Dedifferentiated amniotic fluid mesenchymal stem cell (primary cell): ENCODE results near the gene CAPN11.

Source experiments
- DNase-seq: peaks from one replicate; pipeline ENCODE4 v3.0.0-alpha.2; 2016; ENCODE audit errors: extremely low spot score

The CAPN11 gene

GRCh38 chr6:44156494-44157151, 2.0 kb upstream of the CAPN11 start:
- no peak for DNase-seq

- DNase-seq: no peak
Measured at GRCh38 chr6:44157152-44157521, 1.5 kb upstream of the CAPN11 start.

GRCh38 chr6:44161997-44162338, 3.3 kb downstream of the CAPN11 start:
- DNase-seq: no peak

- no peak for DNase-seq
Measured at GRCh38 chr6:44162876-44163625, 4.4 kb downstream of the CAPN11 start.

- DNase-seq: no peak
Measured at GRCh38 chr6:44166116-44166515, 7.5 kb downstream of the CAPN11 start.

- no peak for DNase-seq
Measured at GRCh38 chr6:44166591-44167184, 8.1 kb downstream of the CAPN11 start.

- DNase-seq: no peak
Measured at GRCh38 chr6:44167567-44167966, 8.9 kb downstream of the CAPN11 start.

GRCh38 chr6:44169154-44169553, 10.5 kb downstream of the CAPN11 start:
- DNase-seq: no peak

- no peak for DNase-seq
Measured at GRCh38 chr6:44169886-44170570, 11.4 kb downstream of the CAPN11 start.

- DNase-seq: no peak
Measured at GRCh38 chr6:44171899-44172546, 13.4 kb downstream of the CAPN11 start.

GRCh38 chr6:44172731-44173500, 14.3 kb downstream of the CAPN11 start:
- DNase-seq: peak; percentile 78

- DNase-seq: no peak
Measured at GRCh38 chr6:44176130-44176761, 17.6 kb downstream of the CAPN11 start.

GRCh38 chr6:44176762-44177509, 18.3 kb downstream of the CAPN11 start:
- no peak for DNase-seq

GRCh38 chr6:44177691-44178423, 19.2 kb downstream of the CAPN11 start:
- no peak for DNase-seq

- no peak for DNase-seq
Measured at GRCh38 chr6:44178424-44179071, 19.9 kb downstream of the CAPN11 start.

- no peak for DNase-seq
Measured at GRCh38 chr6:44179072-44179536, 20.5 kb downstream of the CAPN11 start.

- DNase-seq: no peak
Measured at GRCh38 chr6:44179648-44180047, 21.0 kb downstream of the CAPN11 start.

GRCh38 chr6:44180406-44180805, 21.8 kb downstream of the CAPN11 start:
- no peak for DNase-seq

GRCh38 chr6:44180886-44181285, 22.3 kb downstream of the CAPN11 start:
- DNase-seq: no peak
